Measurements from ENCODE around the gene TNFAIP6.

DNA sequence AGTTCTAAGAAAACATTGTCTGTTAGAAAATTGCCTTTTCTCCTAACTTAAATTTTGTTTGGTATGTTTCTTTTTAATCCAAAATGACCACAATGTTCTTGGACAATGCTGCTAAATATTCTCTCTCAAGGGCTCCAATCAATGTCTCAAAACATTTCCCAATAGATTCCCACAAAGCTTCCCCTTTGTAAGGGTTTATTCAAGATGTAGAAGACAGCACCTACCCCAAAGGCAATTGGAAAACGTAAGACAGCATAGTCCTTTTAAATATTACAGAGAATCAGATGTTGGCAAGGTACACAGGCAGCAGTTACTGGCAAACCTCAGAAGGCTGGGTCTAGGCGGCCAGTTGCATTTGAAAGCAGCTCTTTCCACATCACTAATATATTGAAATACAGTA lies 34.0 kb downstream of the TNFAIP6 start:
- TF ChIP-seq ZNF70 (CRISPR knock-in tag; IDR thresholded peaks at IDR 0.05) (no peak), ZNF8 (CRISPR knock-in tag; IDR thresholded peaks at IDR 0.05) (no peak)
